K562 treated with DMSO at 1 percent for 24 hours (cell line): ENCODE results near the gene SLC48A1. TPM values are rescaled to one million over a fixed set of nuclear protein-coding genes. Genes with fewer than 3 reads are reported as not detected.

Experiments used
- total RNA-seq: library from RNA; unstranded; fragments of 300-600 nt; gene quantifications from 2 replicates; pipeline ENCODE4 v1.2.3, GENCODE V29; 2022; ENCODE audit warnings: low read depth; ENCODE audit not compliant: insufficient read depth

Gene SLC48A1
- total RNA-seq, result 43.7 and 52.7 TPM in 2 replicates

GRCh38 chr12:47773062-47773857, at the start of gene SLC48A1:
Gene SLC48A1 (plus strand): TSS chr12:47773238. CDS start chr12:47773305, 67 bp downstream.

GRCh38 chr12:47725091-47725772, 47.8 kb upstream of the SLC48A1 start, which contains the start of gene ENDOU:
Gene ENDOU (minus strand): TSS chr12:47725490. CDS start chr12:47725413, 77 bp downstream.

GRCh38 chr12:47758834-47759690, 14.0 kb upstream of the SLC48A1 start, which contains the start of gene RAPGEF3:
Gene RAPGEF3 (minus strand): TSS chr12:47758880. CDS start chr12:47758556, 324 bp downstream.

GRCh38 chr12:47819896-47820630, 47.0 kb downstream of the SLC48A1 start, which contains the start of gene HDAC7:
Gene HDAC7 (minus strand): TSS chr12:47819903. CDS start chr12:47819785, 118 bp downstream.

Other genes starting within 250 kb of the SLC48A1 start
- gene RPAP3, start 67.2 kb upstream of the SLC48A1 start, total RNA-seq, result 23.2 and 31.2 TPM in 2 replicates
- not detected in 2 replicates for gene ENDOU, start 47.7 kb upstream of the SLC48A1 start, total RNA-seq
- gene RAPGEF3, start 14.4 kb upstream of the SLC48A1 start, total RNA-seq, result 1.1 and 1.2 TPM in 2 replicates
- gene HDAC7, start 46.7 kb downstream of the SLC48A1 start, total RNA-seq, result 57.4 and 60.6 TPM in 2 replicates
- 4.2 and 4.6 TPM in 2 replicates for gene VDR, start 131.8 kb downstream of the SLC48A1 start, total RNA-seq
- gene TMEM106C, start 190.4 kb downstream of the SLC48A1 start, total RNA-seq, result 167 and 170 TPM in 2 replicates
- gene COL2A1, start 231.2 kb downstream of the SLC48A1 start, total RNA-seq, result not detected in 2 replicates